Lung (tissue), 12 donors: ENCODE measurements around the gene SELENOH. TPM values are rescaled to one million over a fixed set of nuclear protein-coding genes. Genes with fewer than 3 reads are reported as not detected.

ENCODE experiments used
- ATAC-seq: fragments of 200-7000 bp; cut with Tn5 transposase; one replicate; pipeline ENCODE4 v1.9.1; 2020; ENCODE audit warnings: moderate number of reproducible peaks; ENCODE audit not compliant: insufficient read depth, low FRiP score
- DNase-seq, 3 donors: peaks; one replicate each; pipeline ENCODE4 v3.0.0-alpha.2; 2013 to 2017
- H3K27ac ChIP-seq, 2 donors: one replicate each; pipeline ENCODE4 v1.5.1; 2013; ENCODE audit warnings: mild to moderate bottlenecking in 2 of 2, moderate library complexity in 2 of 2, control low read depth in 1 of 2, inconsistent platforms in 1 of 2, low read depth in 1 of 2, low read length in 1 of 2
- H3K27me3 ChIP-seq, 3 donors: one replicate each; pipeline ENCODE4 v1.5.1; 2013; ENCODE audit warnings: low read length in 2 of 3; ENCODE audit not compliant: control insufficient read depth in 3 of 3, insufficient read depth in 3 of 3
- H3K36me3 ChIP-seq, 4 donors: one replicate each; pipeline ENCODE4 v1.5.1; 2013; ENCODE audit warnings: low read length in 4 of 4, mild to moderate bottlenecking in 1 of 4, moderate library complexity in 1 of 4; ENCODE audit not compliant: control insufficient read depth in 4 of 4, insufficient read depth in 4 of 4
- H3K4me1 ChIP-seq, 5 donors: one replicate each; pipeline ENCODE4 v1.5.1; 2013; ENCODE audit warnings: low read length in 5 of 5, mild to moderate bottlenecking in 2 of 5, moderate library complexity in 1 of 5; ENCODE audit not compliant: control insufficient read depth in 5 of 5, insufficient read depth in 5 of 5
- H3K4me3 ChIP-seq: one replicate; pipeline ENCODE4 v1.5.1; 2013; ENCODE audit warnings: mild to moderate bottlenecking, control low read depth, moderate library complexity
- H3K9ac ChIP-seq, 2 donors: one replicate each; pipeline ENCODE4 v1.5.1; 2013; ENCODE audit warnings: low read length in 2 of 2, control low read depth in 1 of 2; ENCODE audit not compliant: insufficient read depth in 1 of 2
- H3K9me3 ChIP-seq, 4 donors: one replicate each; pipeline ENCODE4 v1.5.1; 2013; ENCODE audit warnings: low read length in 3 of 4, mild to moderate bottlenecking in 1 of 4, moderate library complexity in 1 of 4; ENCODE audit not compliant: control insufficient read depth in 4 of 4, insufficient read depth in 3 of 4
- CTCF ChIP-seq: IDR thresholded peaks from 2 replicates; pipeline ENCODE4 v1.5.1; 2012; ENCODE audit warnings: mild to moderate bottlenecking; ENCODE audit errors: control extremely low read depth, extremely low read depth
- WGBS, 2 donors: extraction: QIAGEN DNeasy Blood & Tissue Kit; methylation state at CpG; one replicate each; pipeline ENCODE4 v1.1.7; 2013; 5-methylcytosine and 5-hydroxymethylcytosine counted together
- polyA plus RNA-seq, 2 donors: library from polyadenylated mRNA; stranded (reverse); fragments of 200-250 nt; gene quantifications; one replicate each; pipeline ENCODE4 v1.2.1, GENCODE V29; 2013
- total RNA-seq, 2 donors: library from RNA; depleted of rRNA in 1 of 2; stranded (reverse); fragments of >200 nt in 1 of 2; gene quantifications; one replicate each; pipeline ENCODE4 v1.2.1, GENCODE V29; 2014 to 2021
- donor health status: control.
- donor health status: control.
- donor health status: Bipolar disorder and iron deficiency.
- donor health status: healthy.
- donor health status: DM: yes; HTN: yes; CAD: no.

Gene SELENOH
- total and polyA plus RNA-seq, 4 donors = 77.3 to 155 (median 139) TPM

- Histone ChIP-seq H3K9ac (peak overlapping the region; percentile 60 to 93), H3K36me3 (peaks cover 0 to 4% (median under 1%) of the 10 kb centered on the region in 4 donors), H3K4me1 (peaks cover 24 to 87% (median 69%) of the 10 kb centered on the region in 5 donors), H3K27me3 (no peaks in the 10 kb centered on the region), H3K27ac (peak overlapping the region; percentile 93 to 97), H3K4me3 (no peak overlapping the region), H3K9me3 (no peaks in the 10 kb centered on the region)
- WGBS, 2 donors = 34 to 69% methylated on average over 3 of the region's 3 CpGs
- peak in 2 of 3 donors; percentile 45 to 63 for DNase-seq
- TF ChIP-seq CTCF = no peak
- no peak for ATAC-seq
Measured at GRCh38 chr11:57777969-57778317, 36.7 kb downstream of the SELENOH start.

GRCh38 chr11:57778318-57779037 lies 37.2 kb downstream of the SELENOH start:
- peak overlapping the region; percentile 93 to 97 for H3K27ac ChIP-seq
- ATAC-seq (peak; percentile 90), DNase-seq (peak; percentile 100)
- no peaks in the 10 kb centered on the region for H3K27me3 ChIP-seq
- H3K36me3 ChIP-seq = peaks cover 0 to 4% (median under 1%) of the 10 kb centered on the region in 4 donors
- no peak overlapping the region for H3K4me3 ChIP-seq
- H3K9ac ChIP-seq = peak overlapping the region; percentile 60 to 97
- TF ChIP-seq CTCF = no peak
- H3K9me3 ChIP-seq = no peaks in the 10 kb centered on the region
- peaks cover 26 to 87% (median 69%) of the 10 kb centered on the region in 5 donors for H3K4me1 ChIP-seq
- WGBS, 2 donors = 17 to 36% methylated on average over 6 of the region's 6 CpGs

- DNase-seq (peak; percentile 78 to 83 (median 78)), ATAC-seq (no peak)
- Histone ChIP-seq H3K36me3 (peaks cover 0 to 2% (median under 1%) of the 10 kb centered on the region in 4 donors), H3K27me3 (no peaks in the 10 kb centered on the region), H3K9ac (peak overlapping the region; percentile 33 to 97), H3K9me3 (no peaks in the 10 kb centered on the region), H3K27ac (peak overlapping the region; percentile 93 to 94), H3K4me3 (no peak overlapping the region), H3K4me1 (peaks cover 28 to 82% (median 71%) of the 10 kb centered on the region in 5 donors)
- TF ChIP-seq CTCF = no peak
- 36 to 58% methylated on average over 1 of the region's 1 CpG for WGBS, 2 donors
Measured at GRCh38 chr11:57779276-57779675, 38.0 kb downstream of the SELENOH start.
